Middle frontal gyrus (tissue), 1 donor: Measurements from ENCODE around the gene TRIM2.

ENCODE experiments used
- DNase-seq: peaks from one replicate; pipeline ENCODE4 v3.0.0-alpha.2; 2015; ENCODE audit warnings: low spot score; ENCODE audit errors: extremely low spot score

The TRIM2 gene

GRCh38 chr4:153275380-153276276 lies 71.4 kb downstream of the TRIM2 start:
- DNase-seq, result no peak

- no peak for DNase-seq
Observed at GRCh38 chr4:153276971-153277370, 72.7 kb downstream of the TRIM2 start.

DNA sequence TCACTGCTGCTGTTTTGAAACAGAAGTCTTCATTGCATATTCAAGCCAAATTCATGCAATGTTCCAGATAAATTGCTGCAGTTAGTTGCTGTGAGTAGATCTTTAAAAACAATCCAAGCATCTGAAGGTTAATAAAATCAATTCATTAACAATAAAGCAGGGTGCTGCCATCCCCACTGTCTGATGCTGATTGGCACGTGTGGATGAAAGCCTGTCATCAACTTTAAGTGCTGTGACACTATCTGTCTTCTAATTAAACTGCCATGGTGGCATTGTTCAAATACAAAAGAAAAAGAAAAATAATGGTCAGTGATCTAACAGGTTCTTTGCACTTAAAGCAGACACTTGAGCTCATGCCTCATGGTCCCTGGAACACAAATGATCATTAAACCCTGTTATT lies 77.2 kb downstream of the TRIM2 start:
- DNase-seq, result no peak

- no peak for DNase-seq
Observed at GRCh38 chr4:153282023-153282422, 77.8 kb downstream of the TRIM2 start.

GRCh38 chr4:153283260-153283659 lies 79.0 kb downstream of the TRIM2 start:
- DNase-seq, result no peak

DNA sequence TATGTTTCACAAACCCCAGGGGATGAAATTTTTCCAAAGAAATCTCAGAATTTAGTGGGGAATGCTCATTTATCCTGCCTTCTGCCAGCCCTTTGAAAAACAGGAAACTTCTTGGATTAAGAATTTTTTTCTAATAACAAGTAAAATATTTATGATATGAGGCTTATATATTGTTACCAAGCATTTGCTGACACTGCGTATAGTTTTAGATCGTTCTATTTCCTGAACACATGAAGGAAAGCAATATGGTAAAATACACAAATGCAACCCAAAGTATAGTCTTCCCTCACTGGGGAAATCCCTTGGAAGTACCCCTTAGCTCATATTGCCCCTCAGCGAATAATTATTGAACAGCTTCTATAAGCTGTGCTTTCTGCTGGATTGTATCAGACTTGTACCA lies 85.9 kb downstream of the TRIM2 start:
- no peak for DNase-seq

GRCh38 chr4:153291562-153291961 lies 87.3 kb downstream of the TRIM2 start:
- no peak for DNase-seq

- no peak for DNase-seq
Observed at GRCh38 chr4:153292897-153293741, 88.9 kb downstream of the TRIM2 start.

GRCh38 chr4:153293742-153294057 lies 89.5 kb downstream of the TRIM2 start:
- no peak for DNase-seq

DNA sequence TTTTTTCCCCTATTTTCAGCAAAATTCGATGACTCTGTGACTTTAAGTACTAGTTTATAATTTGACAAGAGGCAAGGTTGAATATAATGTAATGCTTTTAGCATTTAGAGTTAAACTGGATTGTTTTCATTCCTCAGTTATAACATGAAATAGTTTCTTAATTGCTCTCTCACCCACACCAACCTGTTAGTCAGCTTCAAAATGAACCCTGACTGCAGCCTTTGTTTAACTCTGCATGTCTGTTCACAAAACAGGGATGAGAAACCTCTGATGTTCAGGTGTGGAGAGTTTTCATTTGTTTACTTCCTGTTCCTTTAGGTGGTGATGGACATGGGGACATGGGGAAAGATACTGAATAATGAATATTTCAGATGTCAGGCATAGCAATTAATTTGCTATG lies 90.4 kb downstream of the TRIM2 start:
- DNase-seq, result no peak

DNA sequence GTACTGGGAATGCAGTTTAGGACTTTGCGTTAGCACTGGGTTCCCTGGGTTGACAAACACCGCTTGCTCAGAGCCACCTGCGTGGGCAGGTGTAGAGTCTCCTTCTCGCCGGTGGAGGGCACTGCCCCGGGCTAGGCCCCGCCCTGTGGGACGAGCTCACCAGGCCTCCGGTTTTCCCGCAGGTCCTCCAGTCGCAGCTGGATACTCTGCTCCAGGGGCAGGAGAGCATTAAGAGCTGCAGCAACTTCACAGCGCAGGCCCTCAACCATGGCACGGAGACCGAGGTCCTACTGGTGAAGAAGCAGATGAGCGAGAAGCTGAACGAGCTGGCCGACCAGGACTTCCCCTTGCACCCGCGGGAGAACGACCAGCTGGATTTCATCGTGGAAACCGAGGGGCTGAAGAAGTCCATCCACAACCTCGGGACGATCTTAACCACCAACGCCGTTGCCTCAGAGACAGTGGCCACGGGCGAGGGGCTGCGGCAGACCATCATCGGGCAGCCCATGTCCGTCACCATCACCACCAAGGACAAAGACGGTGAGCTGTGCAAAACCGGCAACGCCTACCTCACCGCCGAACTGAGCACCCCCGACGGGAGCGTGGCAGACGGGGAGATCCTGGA lies 91.0 kb downstream of the TRIM2 start:
- DNase-seq, result no peak

DNA sequence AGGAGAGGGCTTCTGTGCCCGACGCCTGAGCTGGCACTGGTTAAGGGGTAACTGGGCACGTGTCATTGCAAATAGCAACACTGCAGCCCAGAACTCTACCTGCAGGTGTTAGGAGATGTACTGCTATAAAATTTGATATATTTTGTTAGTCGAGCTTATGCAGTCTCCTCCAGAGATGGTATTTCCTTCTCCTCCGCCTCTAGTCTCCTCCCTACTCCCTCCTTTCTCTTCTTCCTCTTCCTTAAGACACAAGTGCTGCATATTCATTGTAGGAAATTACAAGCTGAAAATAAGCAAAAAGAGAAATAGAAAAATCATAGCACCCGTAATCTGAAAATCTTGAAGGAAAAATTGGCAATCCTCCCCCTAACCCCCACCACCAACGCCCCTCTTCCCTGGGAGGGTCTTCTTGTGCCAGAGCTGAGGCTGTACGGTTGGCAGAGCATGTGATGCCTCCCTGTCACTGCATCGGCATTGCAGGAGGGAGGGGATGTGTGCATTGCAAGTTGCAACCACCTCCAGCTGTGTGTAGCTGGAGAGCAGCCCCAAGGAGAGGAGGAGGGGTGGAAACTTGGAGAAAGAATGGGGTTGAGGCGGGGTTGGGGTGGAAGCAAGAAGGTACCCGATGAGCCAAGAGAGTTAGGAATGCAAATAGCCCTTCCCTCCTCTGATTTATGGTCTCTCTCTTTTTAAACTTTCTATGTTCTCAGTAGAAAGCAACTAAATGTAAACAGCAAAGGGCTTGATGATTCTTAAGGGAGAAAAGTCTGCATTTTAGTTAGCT lies 92.0 kb downstream of the TRIM2 start:
- no peak for DNase-seq

DNA sequence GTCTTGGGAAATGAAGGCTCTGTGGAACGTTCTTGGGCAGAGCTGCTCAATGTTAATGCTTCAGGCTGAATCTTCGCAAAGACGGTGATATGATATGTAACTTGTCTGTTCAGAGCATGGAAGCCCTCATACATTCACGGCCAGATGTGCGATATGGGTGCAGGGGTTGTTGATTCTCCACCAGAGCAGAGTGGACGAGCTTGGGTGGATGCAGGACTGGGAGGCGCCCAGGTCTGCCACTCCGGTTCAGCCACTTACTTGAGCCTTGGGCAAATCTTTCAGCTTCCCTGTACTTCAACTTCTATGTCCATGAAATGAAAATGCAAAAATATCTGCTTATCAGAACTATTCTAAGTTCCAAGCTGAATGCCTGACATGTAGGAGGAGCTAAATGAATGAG lies 92.9 kb downstream of the TRIM2 start:
- DNase-seq, result no peak

GRCh38 chr4:153310793-153311192 lies 106.5 kb downstream of the TRIM2 start:
- no peak for DNase-seq

GRCh38 chr4:153314915-153315314 lies 110.7 kb downstream of the TRIM2 start:
- no peak for DNase-seq

- DNase-seq, result peak; percentile 36
Observed at GRCh38 chr4:153318696-153319320, 114.6 kb downstream of the TRIM2 start.

DNA sequence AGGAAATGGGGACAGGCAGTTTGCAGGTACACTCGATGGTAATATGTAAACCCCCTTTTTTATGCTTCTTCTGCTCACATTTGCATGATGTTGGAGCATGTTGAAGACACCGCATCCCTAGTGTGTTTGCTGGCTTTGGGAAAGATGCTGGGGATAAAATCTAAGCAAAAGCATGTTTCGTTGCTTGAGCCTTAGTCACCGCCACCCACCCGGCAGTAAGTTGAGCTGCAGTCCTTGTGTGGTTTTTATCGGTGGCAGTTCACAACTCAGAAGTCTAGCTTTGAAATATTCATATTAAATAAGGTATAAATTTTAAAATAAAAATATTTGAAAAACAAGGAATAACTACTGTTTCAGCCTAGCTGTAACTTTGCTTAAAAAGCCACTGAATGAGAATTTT lies 118.5 kb downstream of the TRIM2 start:
- DNase-seq, result no peak

GRCh38 chr4:153324046-153324445 lies 119.8 kb downstream of the TRIM2 start:
- no peak for DNase-seq

DNA sequence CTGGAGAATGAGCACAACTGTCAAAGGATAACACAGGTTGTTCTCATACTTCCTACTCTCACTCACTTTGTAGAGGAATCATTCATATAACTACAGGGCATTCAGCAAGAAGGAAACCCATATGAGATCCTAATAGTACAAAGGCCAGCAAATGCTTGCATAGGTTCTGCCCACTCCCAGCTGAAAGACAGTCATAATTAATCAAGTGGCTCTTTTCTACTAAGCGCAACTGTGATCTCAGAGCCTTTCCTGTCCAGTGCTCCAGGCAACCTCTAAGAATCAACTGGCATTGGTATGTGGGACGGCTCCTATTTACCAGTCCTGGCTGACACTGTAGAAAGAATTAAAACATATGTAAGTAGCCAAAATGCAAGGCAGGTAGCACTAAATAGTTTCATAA lies 121.3 kb downstream of the TRIM2 start:
- DNase-seq, result no peak

GRCh38 chr4:153326513-153326912 lies 122.3 kb downstream of the TRIM2 start:
- no peak for DNase-seq

GRCh38 chr4:153327247-153327646 lies 123.0 kb downstream of the TRIM2 start:
- no peak for DNase-seq
